ENCODE data around the gene PHLDB3.

PHLDB3 gene

DNA sequence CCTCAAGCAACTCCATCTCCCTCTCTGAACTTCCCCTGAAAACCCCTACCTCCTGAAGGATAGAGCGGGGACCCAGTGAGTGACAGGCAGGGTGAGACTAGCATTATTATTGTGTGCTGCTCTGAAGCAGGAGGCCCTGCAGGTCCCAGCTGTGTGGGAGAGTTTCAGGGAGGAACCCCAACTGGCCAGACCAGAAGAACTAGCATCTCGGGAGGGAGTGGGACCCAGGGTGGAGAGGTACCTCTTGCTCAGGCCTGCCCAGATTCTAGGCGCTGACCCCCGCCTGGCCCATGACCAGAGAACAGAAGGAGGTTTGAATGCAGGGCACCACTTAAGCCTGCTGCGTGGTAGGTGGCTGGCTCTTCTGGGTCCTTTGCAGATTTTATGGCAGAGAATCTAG is 33.5 kb downstream of the PHLDB3 start:
- DNase-seq (ENCODE audit: low spot score): no peak
- TF ChIP-seq CTCF (IDR thresholded peaks at IDR 0.05; ENCODE audit: extremely low read depth, insufficient read depth, missing control alignments): no peak
- in situ Hi-C loops (cut with MboI; ENCODE audit: low pct_unique_long_range_greater_than_20kb, low sequenced_read_pairs, unreplicated experiment): no loop called here

DNA sequence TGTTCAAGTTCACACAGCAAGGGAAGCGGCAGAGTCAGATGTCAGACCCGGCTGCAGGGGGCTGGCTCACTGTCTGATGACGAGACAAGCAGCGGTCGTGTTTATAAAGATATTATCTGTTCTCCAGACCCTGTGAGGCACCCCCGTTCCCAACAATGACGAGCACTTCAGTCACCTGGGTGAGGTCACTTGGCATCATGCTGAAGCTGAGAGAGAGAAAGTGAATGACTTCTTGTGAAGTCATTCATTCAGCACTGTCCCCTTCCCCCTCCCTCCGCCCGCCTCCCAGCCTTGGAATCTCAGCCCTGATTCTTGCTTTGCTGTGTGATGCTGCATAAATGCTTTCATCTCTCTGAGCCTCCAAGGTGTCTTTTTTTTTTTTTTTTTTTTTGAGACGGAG is 34.3 kb downstream of the PHLDB3 start:
- in situ Hi-C loops (cut with MboI; ENCODE audit: low pct_unique_long_range_greater_than_20kb, low sequenced_read_pairs, unreplicated experiment): no loop called here
- no peak for DNase-seq (ENCODE audit: low spot score)
- TF ChIP-seq CTCF (IDR thresholded peaks at IDR 0.05; ENCODE audit: extremely low read depth, insufficient read depth, missing control alignments): no peak

- DNase-seq (ENCODE audit: low spot score): no peak
- TF ChIP-seq CTCF (IDR thresholded peaks at IDR 0.05; ENCODE audit: extremely low read depth, insufficient read depth, missing control alignments): no peak
- in situ Hi-C loops (cut with MboI; ENCODE audit: low pct_unique_long_range_greater_than_20kb, low sequenced_read_pairs, unreplicated experiment): no loop called here
Measured at GRCh38 chr19:43469160-43469480, 35.4 kb downstream of the PHLDB3 start.

DNA sequence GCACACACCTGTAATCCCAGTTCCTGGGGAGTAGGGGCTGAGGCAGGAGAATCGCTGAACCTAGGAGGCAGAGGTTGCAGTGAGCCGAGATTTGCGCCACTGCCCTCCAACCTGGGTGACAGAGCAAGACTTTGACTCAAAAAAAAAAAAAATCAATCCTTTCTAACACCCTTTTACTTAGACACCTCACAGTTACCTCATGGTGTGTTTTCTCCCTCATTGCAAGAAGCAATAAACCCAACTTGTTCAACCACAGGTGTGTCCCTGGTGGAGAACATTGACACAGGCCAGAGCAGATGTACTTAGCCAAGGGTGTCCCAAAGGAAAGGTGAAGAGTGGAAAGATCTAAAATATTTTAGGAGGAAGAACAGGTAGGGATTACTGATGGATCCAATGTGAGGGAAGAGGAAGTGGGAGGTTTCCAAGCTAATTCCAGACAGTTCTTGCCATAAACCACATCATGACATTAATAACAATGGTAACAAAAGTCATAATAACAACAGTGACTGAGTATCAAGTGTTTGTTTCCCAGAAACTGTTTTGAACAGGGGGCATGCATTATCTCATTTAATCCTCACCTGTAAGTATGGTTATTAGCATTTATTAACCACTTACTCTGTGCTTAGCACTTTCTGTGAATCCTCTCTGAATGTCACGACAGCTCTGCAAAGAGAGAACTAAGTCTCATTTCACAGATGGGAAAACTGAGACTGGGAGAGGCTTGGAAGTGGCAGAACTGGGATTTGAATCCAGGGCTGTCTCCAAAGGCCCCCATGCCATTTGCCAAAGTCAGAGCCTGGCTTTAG is 36.0 kb downstream of the PHLDB3 start:
- in situ Hi-C loops (cut with MboI; ENCODE audit: low pct_unique_long_range_greater_than_20kb, low sequenced_read_pairs, unreplicated experiment): no loop called here
- TF ChIP-seq CTCF (IDR thresholded peaks at IDR 0.05; ENCODE audit: extremely low read depth, insufficient read depth, missing control alignments): no peak
- DNase-seq (ENCODE audit: low spot score): no peak

GRCh38 chr19:43467730-43468129 is 36.8 kb downstream of the PHLDB3 start:
- no peak for TF ChIP-seq CTCF (IDR thresholded peaks at IDR 0.05; ENCODE audit: extremely low read depth, insufficient read depth, missing control alignments)
- in situ Hi-C loops (cut with MboI; ENCODE audit: low pct_unique_long_range_greater_than_20kb, low sequenced_read_pairs, unreplicated experiment): no loop called here
- DNase-seq (ENCODE audit: low spot score): no peak

- in situ Hi-C loops (cut with MboI; ENCODE audit: low pct_unique_long_range_greater_than_20kb, low sequenced_read_pairs, unreplicated experiment): no loop called here
- no peak for TF ChIP-seq CTCF (IDR thresholded peaks at IDR 0.05; ENCODE audit: extremely low read depth, insufficient read depth, missing control alignments)
- no peak for DNase-seq (ENCODE audit: low spot score)
Measured at GRCh38 chr19:43467276-43467675, 37.3 kb downstream of the PHLDB3 start.
